Psoas muscle (tissue), 8 donors: ENCODE measurements around the gene HOXA4. TPM values are rescaled to one million over a fixed set of nuclear protein-coding genes. Genes with fewer than 3 reads are reported as not detected.

Experiments
- ATAC-seq, 4 donors: fragments of 200-7000 bp; cut with Tn5 transposase; one replicate each; pipeline ENCODE4 v1.9.1; 2020; ENCODE audit warnings: moderate library complexity in 3 of 4, mild to moderate bottlenecking in 2 of 4
- DNase-seq, 2 donors: peaks; one replicate each; pipeline ENCODE4 v3.0.0-alpha.2; 2020
- H3K27ac ChIP-seq: fragments of 200-600 bp; one replicate; pipeline ENCODE4 v1.8.0; 2022
- H3K27me3 ChIP-seq, 3 donors: fragments of 200-600 bp in 1 of 3; one replicate each; pipeline versions ENCODE4 v1.6.1 to v1.8.0; 2013 to 2022; ENCODE audit warnings: low read length in 2 of 3, mild to moderate bottlenecking in 2 of 3, moderate library complexity in 1 of 3; ENCODE audit not compliant: insufficient read depth in 3 of 3
- H3K36me3 ChIP-seq, 2 donors: fragments of 200-600 bp in 1 of 2; one replicate each; pipeline versions ENCODE4 v1.6.1 to v1.8.0; 2013 to 2022; ENCODE audit warnings: low read depth in 1 of 2, mild to moderate bottlenecking in 1 of 2, moderate library complexity in 1 of 2; ENCODE audit not compliant: insufficient read depth in 1 of 2
- H3K4me1 ChIP-seq: fragments of 200-600 bp; one replicate; pipeline ENCODE4 v1.8.0; 2022
- H3K4me3 ChIP-seq: fragments of 200-600 bp; one replicate; pipeline ENCODE4 v1.8.0; 2022; ENCODE audit warnings: mild to moderate bottlenecking
- H3K9me3 ChIP-seq: fragments of 200-600 bp; one replicate; pipeline ENCODE4 v1.8.0; 2022
- WGBS, 3 donors: extraction: QIAGEN DNeasy Blood & Tissue Kit; methylation state at CpG; one replicate each; pipeline versions ENCODE4 v1.1.6 to v1.1.7; 2013; 5-methylcytosine and 5-hydroxymethylcytosine counted together
- intact Hi-C, 2 donors: fragments of 100-400 bp; cut with DNase I; formaldehyde crosslinking; loops; one replicate each; pipeline versions ENCODE4 v1.11.0 to v1.14.2; 2022
- polyA plus RNA-seq, 3 donors: library from polyadenylated mRNA; stranded (reverse); fragments of 200-250 nt; gene quantifications; one replicate each; pipeline ENCODE4 v1.2.3, GENCODE V29; 2013
- total RNA-seq, 4 donors: library from RNA; stranded (reverse); fragmentation: NEBNext Ultra II Directional in 2 of 4; extraction: Animal tissue kit (Norgen Biotek cat#: 25700) in 2 of 4; gene quantifications; one replicate each; pipeline versions ENCODE4 v1.2.1 to v1.2.4, GENCODE V29; 2021 to 2023
- TF ChIP-seq, protein P1 (sequence below): fragments of 200-600 bp; IDR thresholded peaks from one replicate; pipeline ENCODE4 v1.8.0; 2022; ENCODE audit warnings: antibody characterized with exemption
- donor health status: healthy with polysubstance abuse.
- donor health status: DM: no; HTN: no; CAD: no; lungs with moderate emphysema.
- donor health status: Bipolar disorder and iron deficiency.
- donor health status: healthy.
- donor health status: DM: yes; HTN: yes; CAD: no.
- donor health status: DM: no; HTN: no; CAD: no.
- donor health status: DM: no; HTN: no; CAD: no.
- donor health status: DM: yes; HTN: yes; CAD: no.

The HOXA4 gene
- total and polyA plus RNA-seq, 7 donors, result 6.8 to 20.8 (median 10.1) TPM

DNA sequence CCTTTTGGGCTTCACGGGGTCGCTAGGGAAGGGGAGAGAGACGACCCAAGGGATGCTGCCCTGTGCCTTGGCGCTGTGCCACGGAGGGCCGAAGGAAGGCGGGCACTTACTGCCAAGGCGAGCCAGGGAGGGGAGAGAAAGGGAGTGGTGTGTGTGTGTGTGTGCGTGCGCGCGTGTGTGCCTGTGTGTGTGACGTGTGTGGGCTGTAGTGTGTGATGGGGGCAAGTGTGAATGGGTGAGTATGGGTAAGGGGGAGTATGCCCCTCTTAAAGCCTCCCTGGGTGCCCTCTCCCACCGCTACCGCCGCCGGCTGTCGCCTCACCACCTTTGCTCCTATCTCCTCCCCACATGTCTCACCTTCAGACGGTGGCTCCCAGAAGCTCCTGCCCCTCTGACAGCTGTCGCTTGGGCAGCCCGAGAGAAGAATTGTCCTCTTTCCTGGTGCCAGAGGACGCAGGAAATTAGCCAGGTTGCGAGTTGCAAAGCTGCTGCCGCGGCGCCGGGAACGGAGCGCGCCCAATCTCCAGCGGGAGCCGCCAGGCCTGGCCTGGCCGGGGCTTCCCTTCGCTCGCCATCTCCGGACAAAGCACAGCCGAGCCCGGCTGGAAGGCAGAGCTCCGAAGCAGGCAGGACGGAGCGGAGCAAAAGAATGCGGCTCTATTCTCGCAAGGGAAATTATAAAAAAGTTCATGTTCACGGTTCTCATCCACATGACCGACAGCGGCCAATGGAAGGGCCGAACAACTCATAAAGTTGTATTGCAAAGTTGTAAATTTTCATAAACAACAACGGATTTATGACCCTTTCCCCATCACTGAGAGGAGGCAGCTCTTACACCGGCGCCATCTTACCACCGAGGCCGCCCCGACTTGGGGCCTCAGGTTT, 21.6 kb upstream of the HOXA4 start, which contains the start of gene HOXA3:
Gene HOXA3, minus strand, starts transcription at position 653 of the 885 bp plus-strand sequence. CDS start 41,943 bp downstream, outside the sequence.
- Histone ChIP-seq H3K36me3 (no peaks in the 10 kb centered on the region), H3K4me3 (peak within 1 kb of the TSS; percentile 75), H3K9me3 (no peaks in the 10 kb centered on the region), H3K27me3 (no peaks in the 10 kb centered on the region), H3K4me1 (peaks cover 26% of the 10 kb centered on the region), H3K27ac (peak within 1 kb of the TSS; percentile 84)
- TF ChIP-seq, protein P1, sequence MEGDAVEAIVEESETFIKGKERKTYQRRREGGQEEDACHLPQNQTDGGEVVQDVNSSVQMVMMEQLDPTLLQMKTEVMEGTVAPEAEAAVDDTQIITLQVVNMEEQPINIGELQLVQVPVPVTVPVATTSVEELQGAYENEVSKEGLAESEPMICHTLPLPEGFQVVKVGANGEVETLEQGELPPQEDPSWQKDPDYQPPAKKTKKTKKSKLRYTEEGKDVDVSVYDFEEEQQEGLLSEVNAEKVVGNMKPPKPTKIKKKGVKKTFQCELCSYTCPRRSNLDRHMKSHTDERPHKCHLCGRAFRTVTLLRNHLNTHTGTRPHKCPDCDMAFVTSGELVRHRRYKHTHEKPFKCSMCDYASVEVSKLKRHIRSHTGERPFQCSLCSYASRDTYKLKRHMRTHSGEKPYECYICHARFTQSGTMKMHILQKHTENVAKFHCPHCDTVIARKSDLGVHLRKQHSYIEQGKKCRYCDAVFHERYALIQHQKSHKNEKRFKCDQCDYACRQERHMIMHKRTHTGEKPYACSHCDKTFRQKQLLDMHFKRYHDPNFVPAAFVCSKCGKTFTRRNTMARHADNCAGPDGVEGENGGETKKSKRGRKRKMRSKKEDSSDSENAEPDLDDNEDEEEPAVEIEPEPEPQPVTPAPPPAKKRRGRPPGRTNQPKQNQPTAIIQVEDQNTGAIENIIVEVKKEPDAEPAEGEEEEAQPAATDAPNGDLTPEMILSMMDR, result no peak
- intact Hi-C loops, result loop anchor here in 1 of 2 donors (10.0 kb wide), 1 partner anchor 1267 kb away; no protein-coding TSS in a partner anchor
- DNase-seq (peak; percentile 56 to 83), ATAC-seq (peak in 3 of 4 donors; percentile 10 to 14 (median 11))
- WGBS, 3 donors, result 2 to 9% (median 6%) methylated on average over 45 to 53 of the region's 53 CpGs

DNA sequence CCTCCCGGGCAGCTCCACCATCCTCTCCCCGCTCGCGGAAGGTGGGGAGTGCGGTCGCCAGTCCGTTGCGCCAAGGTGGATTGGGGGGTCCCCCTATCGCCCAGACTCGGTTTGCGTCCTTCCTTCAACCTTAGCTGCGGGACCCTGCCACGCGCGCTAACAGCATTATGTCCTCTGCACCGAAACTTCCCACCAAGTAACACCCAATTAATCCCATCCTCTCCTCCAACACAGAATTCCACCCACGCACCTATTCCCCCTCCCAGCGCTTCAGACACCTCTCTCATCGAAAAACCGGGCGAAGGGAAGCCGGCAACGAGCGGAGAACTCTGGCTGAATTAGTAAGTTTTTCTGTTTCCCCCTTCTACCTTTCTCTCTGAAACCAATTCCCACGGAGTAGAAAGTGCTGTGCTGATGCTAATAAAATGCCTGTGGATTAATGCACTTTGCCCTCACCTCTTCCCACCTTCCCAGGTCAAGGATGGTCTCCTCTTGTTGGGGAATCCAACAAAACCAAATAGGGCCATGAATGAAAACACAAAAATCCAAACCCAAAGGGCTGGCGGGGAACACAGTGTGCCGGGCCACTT, 20.9 kb upstream of the HOXA4 start:
- Histone ChIP-seq H3K9me3 (no peaks in the 10 kb centered on the region), H3K4me1 (peaks cover 34% of the 10 kb centered on the region), H3K4me3 (peak overlapping the region; percentile 75), H3K27me3 (no peaks in the 10 kb centered on the region), H3K36me3 (no peaks in the 10 kb centered on the region), H3K27ac (peak overlapping the region; percentile 84)
- intact Hi-C loops, result loop anchor here in 1 of 2 donors (10.0 kb wide), 1 partner anchor 1267 kb away; no protein-coding TSS in a partner anchor
- TF ChIP-seq, protein P1, result no peak
- no peak for DNase-seq
- 6 to 9% (median 6%) methylated on average over 26 to 27 of the region's 27 CpGs for WGBS, 3 donors
- no peak for ATAC-seq

DNA sequence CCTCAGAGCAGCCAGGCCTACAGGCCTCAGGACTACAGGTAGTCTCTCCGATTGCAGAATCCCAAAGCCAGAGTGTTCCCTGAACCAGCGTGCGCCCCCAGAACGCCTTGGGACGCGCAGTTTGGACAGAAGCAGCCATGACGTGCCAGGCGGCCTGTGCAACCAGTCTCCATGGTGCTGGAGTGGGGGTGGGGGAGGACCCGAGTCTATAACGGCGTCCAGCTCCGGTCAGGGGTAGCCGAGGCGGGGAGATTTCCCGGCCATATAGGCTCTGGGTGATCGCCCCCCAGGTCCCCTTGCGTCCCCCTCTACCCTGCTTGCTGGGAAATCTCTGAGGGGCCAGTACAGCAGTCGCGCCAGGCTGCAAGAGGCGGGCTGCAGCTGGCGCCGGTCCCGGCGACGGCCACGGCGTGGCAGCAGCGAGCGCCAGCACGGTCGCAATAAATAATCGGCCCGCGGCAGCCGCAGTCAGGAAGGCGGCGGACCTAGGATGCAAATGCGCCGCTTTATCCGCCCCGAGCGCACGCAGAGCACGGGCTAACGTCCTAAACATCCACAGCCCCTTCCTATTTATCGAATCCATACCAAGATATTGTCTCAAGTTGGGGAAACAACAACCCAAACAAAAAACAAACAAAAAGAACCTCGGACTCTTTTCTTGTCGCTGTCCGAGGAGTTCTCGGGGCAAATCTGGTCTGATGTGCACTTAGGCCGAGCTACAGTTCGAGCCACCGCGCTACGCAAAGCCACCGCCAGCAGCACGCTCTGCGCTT, 20.2 kb upstream of the HOXA4 start:
- peaks cover 0 to 2% of the 10 kb centered on the region in 2 donors for H3K36me3 ChIP-seq
- WGBS, 3 donors, result 0 to 1% (median 1%) methylated on average over 58 of the region's 58 CpGs
- no peaks in the 10 kb centered on the region for H3K27me3 ChIP-seq
- H3K4me3 ChIP-seq, result peak overlapping the region; percentile 75
- DNase-seq, result peak; percentile 84 to 93
- peak; percentile 73 to 81 (median 75) for ATAC-seq
- H3K9me3 ChIP-seq, result no peaks in the 10 kb centered on the region
- H3K4me1 ChIP-seq, result peaks cover 35% of the 10 kb centered on the region
- H3K27ac ChIP-seq, result peak overlapping the region; percentile 84
- TF ChIP-seq, protein P1, result peak; percentile 84
- intact Hi-C loops, result loop anchor here in 1 of 2 donors (10.0 kb wide), 1 partner anchor 1266 kb away; no protein-coding TSS in a partner anchor

DNA sequence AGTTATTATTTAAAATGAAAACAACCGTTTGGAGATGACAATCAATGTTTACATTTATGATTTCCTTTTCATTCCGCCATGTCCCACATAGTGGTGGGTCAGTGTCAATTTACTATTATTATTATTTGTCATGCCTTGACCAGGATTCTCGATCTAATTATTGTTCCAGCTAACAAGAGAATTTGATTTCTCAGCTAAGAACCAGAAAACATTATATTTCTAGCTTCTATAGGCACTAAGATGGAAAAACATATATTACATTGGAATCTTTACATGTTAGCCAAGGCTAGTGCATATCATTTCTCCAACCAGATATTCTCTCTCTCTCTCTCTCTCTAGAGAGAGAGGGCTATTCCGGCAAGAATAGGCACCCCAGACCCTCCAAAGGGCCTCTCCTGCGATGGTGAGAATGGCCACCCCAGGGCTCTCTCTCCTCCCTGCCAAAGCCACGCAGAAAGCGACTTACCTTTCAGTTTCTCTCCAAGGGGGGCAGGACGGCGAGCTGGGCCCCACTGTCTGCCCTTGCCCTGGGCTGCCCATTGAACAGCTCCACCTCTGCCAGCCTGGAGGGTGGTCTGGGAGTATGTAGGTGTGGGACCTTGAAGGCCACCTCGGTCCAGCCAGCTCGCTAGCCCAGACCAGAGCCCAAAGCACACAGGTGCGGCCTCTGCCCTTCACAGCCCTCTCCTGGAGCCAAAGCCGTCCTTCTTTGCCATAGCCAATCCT, 19.4 kb upstream of the HOXA4 start:
- intact Hi-C loops, result loop anchor here in 1 of 2 donors (10.0 kb wide), 2 partner anchors 755 to 1265 kb away; no protein-coding TSS in a partner anchor
- ATAC-seq (peak; percentile 32 to 48 (median 35)), DNase-seq (no peak)
- Histone ChIP-seq H3K27ac (peak overlapping the region; percentile 84), H3K4me3 (peak overlapping the region; percentile 75), H3K9me3 (no peaks in the 10 kb centered on the region), H3K36me3 (peaks cover 0 to 9% of the 10 kb centered on the region in 2 donors), H3K4me1 (peaks cover 29% of the 10 kb centered on the region), H3K27me3 (no peaks in the 10 kb centered on the region)
- TF ChIP-seq, protein P1, result no peak
- WGBS, 3 donors, result 13 to 30% (median 17%) methylated on average over 13 of the region's 13 CpGs
